DMS 273 (cell line): Measurements from ENCODE around the gene RPTOR.

Source experiments
- DNase-seq: peaks from one replicate; lab custom pipeline; 2025; ENCODE audit not compliant: unreplicated experiment; lab: John Stamatoyannopoulos, UW

The RPTOR gene

GRCh38 chr17:80894726-80895125 is 350.1 kb downstream of the RPTOR start:
- DNase-seq, result no peak

DNA sequence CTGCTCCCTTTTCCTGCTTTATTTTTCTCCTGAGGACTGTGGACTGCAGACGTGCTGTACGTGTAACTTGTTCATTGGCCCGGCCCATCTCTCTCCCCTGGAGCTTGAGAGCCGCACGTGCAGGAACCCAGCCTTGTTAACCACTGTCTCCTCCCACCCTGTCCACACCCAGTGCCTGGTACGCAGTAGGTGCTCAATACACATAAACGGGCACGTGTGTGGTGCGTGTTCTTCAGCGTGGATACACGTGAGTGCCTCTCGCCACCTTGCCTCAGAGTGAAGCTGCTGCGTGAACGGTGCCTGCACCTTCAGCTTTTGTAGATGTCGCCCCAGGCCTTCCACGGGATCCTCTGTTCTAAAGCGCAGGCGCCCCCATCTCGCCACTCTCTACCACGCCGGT is 350.7 kb downstream of the RPTOR start:
- DNase-seq, result no peak

DNA sequence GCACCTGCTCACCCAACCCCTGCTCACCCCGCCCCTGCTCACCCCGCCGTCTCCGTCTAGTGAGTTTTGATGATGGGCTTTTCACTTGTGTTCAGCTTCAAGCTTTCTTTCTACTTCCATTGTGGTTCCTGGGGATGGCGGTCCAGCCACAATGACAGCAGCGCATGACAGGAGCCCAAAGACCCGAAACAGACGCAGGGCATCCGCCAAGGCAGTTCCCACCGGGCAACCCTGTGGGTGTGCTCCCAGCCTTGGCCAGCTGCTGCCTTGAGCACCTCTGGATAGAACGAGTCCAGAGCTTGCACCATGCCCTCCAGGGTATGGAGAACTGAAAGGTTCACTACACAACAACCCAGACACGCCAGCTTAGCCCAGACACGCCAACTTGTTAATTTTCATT is 354.1 kb downstream of the RPTOR start:
- DNase-seq, result no peak

DNA sequence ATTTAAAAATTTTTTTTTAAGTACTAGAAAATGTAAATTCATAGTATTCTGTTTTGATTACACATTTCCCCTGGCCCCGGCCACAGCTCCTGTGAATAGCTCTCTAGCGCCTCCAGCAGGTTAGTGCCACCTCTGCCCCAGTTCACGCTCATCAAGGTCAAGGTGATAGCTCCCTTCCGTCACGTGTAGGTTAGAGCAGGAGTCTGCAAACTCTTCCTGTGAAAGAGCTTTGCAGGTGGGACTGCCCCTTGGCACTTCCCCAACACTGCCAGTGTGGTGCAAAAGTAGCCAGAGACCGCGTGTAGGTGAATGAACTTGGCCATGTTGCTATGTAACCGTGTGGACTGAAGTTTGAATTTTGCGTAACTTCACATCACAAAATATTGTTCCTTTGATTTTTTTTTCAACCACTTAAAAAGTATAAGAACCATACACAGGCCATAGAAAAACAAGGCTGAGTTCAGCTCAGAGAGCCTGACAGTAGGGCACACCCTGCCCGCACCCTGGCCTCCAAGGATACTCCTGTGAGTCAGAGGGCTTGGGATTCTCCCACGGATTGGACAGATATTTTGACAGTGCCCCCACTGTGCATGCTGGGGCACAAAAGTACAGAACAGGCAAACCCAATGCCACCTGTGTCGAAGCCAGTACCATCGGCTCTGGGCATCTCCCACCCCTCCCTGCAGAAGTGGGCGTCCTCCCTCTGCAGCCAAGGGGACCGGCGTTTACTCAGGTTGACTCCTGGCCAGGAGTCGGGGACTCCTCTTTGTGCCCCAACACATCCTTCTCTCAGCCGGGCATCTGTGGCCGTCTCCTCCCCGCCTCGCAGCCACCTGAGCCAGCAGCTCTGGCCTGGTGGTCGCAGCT is 355.0 kb downstream of the RPTOR start:
- peak; percentile 49 for DNase-seq

DNA sequence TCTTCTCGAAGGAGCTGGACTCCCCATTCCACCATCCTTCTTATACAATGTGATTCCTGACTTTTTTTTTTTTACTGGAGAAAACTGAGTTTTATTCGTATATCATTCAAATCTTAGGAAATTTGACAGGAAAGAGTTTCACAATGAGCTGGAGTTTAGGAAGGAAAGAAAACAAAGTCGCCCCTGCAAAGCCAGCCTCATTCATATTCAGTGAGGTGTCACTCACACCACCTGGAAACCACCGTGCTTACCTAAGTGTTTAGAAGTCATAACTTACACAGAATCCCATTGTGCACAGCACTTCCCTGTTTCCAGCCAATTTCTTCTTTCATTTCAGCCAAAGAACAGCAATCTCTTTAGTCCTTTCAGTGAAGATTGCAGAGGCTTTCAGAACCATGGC is 356.7 kb downstream of the RPTOR start:
- DNase-seq, result no peak

GRCh38 chr17:80902197-80902962 is 357.7 kb downstream of the RPTOR start:
- no peak for DNase-seq

DNA sequence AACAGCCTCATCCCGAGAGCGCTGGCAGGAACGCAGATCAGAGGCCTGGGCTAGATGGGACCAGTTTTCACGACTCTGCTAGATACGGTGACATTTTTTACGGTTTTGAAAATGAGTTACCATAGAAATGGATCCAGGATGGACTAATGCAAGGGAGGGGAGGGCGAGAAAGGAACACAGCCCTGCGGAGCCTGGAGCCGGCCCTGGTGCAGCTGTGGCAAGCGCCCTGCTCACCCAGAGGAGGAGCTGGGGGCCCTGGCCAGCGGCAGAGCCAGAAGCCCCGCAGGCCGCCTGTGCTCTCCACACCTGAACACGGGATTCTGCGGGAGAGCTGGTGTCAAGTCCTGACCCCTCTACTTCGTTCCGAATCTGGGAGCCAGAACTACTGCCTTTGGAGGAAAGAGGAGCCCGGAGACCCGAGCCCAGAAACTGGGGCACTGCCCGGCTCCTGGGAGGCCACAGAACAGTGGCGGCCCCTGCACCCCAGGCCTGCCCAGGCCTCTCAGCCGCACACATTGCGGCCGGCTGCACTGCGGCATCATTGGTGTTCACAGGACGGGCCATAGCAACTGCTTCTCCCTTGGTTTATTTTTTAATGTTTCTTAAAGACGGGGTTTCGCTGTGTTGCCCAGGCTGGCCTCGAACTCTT is 358.4 kb downstream of the RPTOR start:
- DNase-seq, result no peak

- no peak for DNase-seq
These were observed 359.6 kb downstream of the RPTOR start for GRCh38 chr17:80904036-80904753.

GRCh38 chr17:80905586-80906230 is 361.1 kb downstream of the RPTOR start:
- DNase-seq, result no peak

- DNase-seq, result no peak
These were observed 362.0 kb downstream of the RPTOR start for GRCh38 chr17:80906364-80907259.

GRCh38 chr17:80907281-80907680 is 362.6 kb downstream of the RPTOR start:
- DNase-seq, result no peak

- DNase-seq, result no peak
These were observed 363.6 kb downstream of the RPTOR start for GRCh38 chr17:80908211-80908610.

DNA sequence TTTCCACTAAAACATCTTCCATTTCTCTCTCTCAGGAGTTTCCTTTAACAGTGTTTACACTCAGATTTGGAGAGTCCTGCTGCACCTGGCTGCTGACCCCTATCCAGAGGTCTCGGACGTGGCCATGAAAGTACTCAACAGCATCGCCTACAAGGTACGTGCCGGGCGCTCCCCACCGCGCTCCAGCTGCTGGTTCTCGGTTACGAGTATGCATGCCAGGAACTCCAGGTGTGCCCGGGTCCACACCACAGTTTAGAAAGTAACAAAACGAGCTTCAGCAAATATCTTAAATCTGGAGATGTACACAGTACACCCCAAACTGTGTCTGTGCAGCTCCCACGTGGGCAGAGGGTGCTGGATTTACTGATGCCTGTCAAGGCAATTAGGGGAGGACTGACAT is 364.1 kb downstream of the RPTOR start:
- no peak for DNase-seq

GRCh38 chr17:80909635-80910034 is 365.0 kb downstream of the RPTOR start:
- DNase-seq, result no peak

DNA sequence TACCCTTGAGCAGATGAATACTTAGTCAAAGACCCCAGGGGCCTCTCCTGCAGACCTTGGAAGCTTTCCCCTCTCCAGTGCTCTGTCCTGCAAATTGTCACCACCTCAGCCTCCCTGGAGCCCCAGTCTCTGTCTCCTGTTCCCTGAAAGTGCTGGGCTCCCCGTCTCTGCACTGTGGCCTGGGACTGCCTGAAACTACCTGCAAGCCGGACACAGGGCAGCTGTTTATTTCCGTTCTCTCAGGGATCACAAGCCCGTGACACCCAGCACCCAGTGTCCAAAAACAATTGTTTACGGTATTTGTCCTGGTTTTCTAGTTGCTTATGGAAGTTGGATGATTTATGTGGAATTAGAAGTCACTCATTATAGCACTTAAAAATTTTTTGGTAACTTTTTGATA is 365.4 kb downstream of the RPTOR start:
- no peak for DNase-seq

- no peak for DNase-seq
These were observed 367.8 kb downstream of the RPTOR start for GRCh38 chr17:80912476-80912875.

GRCh38 chr17:80913928-80914821 is 369.5 kb downstream of the RPTOR start:
- DNase-seq, result no peak

- DNase-seq, result no peak
These were observed 371.6 kb downstream of the RPTOR start for GRCh38 chr17:80916246-80916645.
